NK-92 treated with Interleukin-12 subunit alpha and Interleukin-12 subunit beta, amount 100 ng/mL, for 24 hours (cell line): ENCODE results near the gene SLC25A25.
"Not testable (repeated sequence)": the region's sequence is repeated elsewhere in the genome, so short reads cannot be mapped to it uniquely, and the experiment has no call there.

ENCODE experiments used
- DNase-seq: peaks from one replicate; lab custom pipeline; 2025; lab: John Stamatoyannopoulos, UW

The SLC25A25 gene

GRCh38 chr9:128051932-128052709, 15.9 kb upstream of the SLC25A25 start:
- no peak for DNase-seq

GRCh38 chr9:128053560-128053959, 14.5 kb upstream of the SLC25A25 start:
- no peak for DNase-seq

- DNase-seq, result no peak
Measured at GRCh38 chr9:128054087-128054486, 13.9 kb upstream of the SLC25A25 start.

GRCh38 chr9:128055344-128056040, 12.5 kb upstream of the SLC25A25 start:
- DNase-seq, result no peak

- no peak for DNase-seq
Measured at GRCh38 chr9:128056086-128056485, 11.9 kb upstream of the SLC25A25 start.

- no peak for DNase-seq
Measured at GRCh38 chr9:128056887-128057723, 10.9 kb upstream of the SLC25A25 start.

- no peak for DNase-seq
Measured at GRCh38 chr9:128057724-128058409, 10.2 kb upstream of the SLC25A25 start.

- DNase-seq, result no peak
Measured at GRCh38 chr9:128059365-128059983, 8.6 kb upstream of the SLC25A25 start.

GRCh38 chr9:128061275-128061960, 6.6 kb upstream of the SLC25A25 start:
- no peak for DNase-seq

- DNase-seq, result no peak
Measured at GRCh38 chr9:128062279-128062678, 5.8 kb upstream of the SLC25A25 start.

GRCh38 chr9:128062846-128063831, 4.9 kb upstream of the SLC25A25 start:
- no peak for DNase-seq

GRCh38 chr9:128065907-128066712, 1.9 kb upstream of the SLC25A25 start:
- DNase-seq, result no peak

- peak; percentile 91 for DNase-seq
Measured at GRCh38 chr9:128066713-128067644, 1.1 kb upstream of the SLC25A25 start, which contains the start of gene NAIF1. Gene NAIF1 (minus strand): TSS chr9:128067320. CDS start chr9:128067101, 219 bp downstream.

- DNase-seq, result no peak
Measured at GRCh38 chr9:128068386-128069205, 564 bp downstream of the SLC25A25 start.

- no peak for DNase-seq
Measured at GRCh38 chr9:128070874-128071273, 2.8 kb downstream of the SLC25A25 start.

GRCh38 chr9:128071475-128071874, 3.4 kb downstream of the SLC25A25 start:
- not testable (repeated sequence) for DNase-seq
